Stimulated activated CD4-positive, alpha-beta T cell treated with anti-CD3 and anti-CD28 coated beads, Interleukin-12 subunit alpha, Interleukin-12 subunit beta, amount 100 ng/mL, for 48 hours (primary cell): ENCODE results near the gene MEF2A.

Experiments
- DNase-seq, 3 donors: peaks; one replicate each; pipeline ENCODE4 v3.0.0-alpha.2; 2020; ENCODE audit warnings: low read depth in 2 of 3, low spot score in 1 of 3

The MEF2A gene

GRCh38 chr15:99605490-99605931 is 39.7 kb downstream of the MEF2A start:
- DNase-seq: no peak

DNA sequence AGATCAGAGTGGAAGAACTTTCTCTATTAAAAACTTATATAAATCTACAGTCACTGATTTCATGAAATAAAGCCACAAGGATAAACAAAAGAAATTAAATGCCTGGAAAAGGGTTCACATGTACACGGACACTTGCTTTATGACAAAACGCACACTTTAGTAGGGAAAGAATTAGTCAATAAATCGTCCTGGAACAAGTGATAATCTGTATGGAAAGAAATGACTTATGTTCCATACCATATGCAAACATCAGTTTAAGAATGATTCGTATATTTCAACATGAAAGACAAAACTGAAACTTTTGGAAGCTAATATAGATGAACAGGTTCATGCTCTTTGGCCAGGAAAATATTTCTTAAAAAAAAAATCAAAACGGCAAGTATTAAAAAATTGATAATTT is 40.2 kb downstream of the MEF2A start:
- DNase-seq: no peak

- DNase-seq: no peak
Observed at GRCh38 chr15:99606646-99607045, 40.9 kb downstream of the MEF2A start.

GRCh38 chr15:99613481-99613880 is 47.7 kb downstream of the MEF2A start:
- DNase-seq: no peak

- no peak for DNase-seq
Observed at GRCh38 chr15:99613887-99614647, 48.3 kb downstream of the MEF2A start.

- no peak for DNase-seq
Observed at GRCh38 chr15:99614749-99615288, 49.0 kb downstream of the MEF2A start.

GRCh38 chr15:99615460-99615859 is 49.7 kb downstream of the MEF2A start:
- no peak for DNase-seq

GRCh38 chr15:99616129-99616528 is 50.3 kb downstream of the MEF2A start:
- DNase-seq: no peak

DNA sequence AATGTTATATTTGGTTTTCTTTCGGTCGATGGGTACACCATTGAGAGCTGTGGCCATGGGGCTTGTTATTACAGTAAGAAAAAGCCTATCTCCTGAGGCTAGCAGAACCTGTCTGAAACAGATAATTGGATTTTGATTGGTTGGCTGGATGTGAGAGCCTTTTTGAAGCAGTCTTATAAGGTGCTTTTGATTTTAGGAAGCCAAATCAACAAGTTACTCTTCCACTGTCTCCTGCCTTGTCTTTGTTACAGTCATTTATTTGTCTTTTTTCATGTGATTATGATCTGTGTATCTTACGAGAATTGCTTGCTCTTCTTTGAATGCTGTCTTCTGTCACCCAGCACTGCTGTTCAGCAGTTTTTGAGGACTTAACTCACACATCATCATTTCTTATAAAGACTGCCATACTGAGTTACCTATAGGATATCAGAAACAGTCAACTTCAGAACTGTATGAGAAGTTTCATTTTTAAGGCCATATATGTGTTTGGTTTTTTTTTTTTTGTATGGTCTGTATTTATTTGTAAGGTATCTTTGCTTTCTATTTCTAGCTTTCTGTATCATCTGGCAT is 51.1 kb downstream of the MEF2A start:
- DNase-seq: no peak

GRCh38 chr15:99618941-99619411 is 53.2 kb downstream of the MEF2A start:
- DNase-seq: no peak

DNA sequence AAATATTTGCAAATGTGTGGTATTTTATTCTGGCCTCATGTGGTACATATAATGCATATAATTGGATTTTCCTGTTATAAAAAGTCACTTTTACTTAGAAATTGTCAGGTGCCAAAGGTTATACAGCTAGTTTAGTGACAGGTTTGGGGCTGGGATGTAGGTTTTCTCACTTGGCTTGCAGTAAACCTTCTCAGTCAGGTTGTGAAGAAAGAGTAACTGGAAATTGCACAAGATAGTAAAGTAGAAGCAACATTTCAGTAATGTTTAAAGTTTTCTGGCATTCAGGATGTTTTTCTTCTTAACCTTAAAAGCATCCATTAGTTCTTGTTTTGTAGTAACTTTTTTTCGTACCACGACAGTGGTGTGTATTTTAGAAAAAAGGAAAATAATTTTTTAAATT is 53.9 kb downstream of the MEF2A start:
- no peak for DNase-seq

GRCh38 chr15:99620178-99620577 is 54.4 kb downstream of the MEF2A start:
- no peak for DNase-seq

- no peak for DNase-seq
Observed at GRCh38 chr15:99621767-99622166, 56.0 kb downstream of the MEF2A start.

GRCh38 chr15:99628374-99629001 is 62.7 kb downstream of the MEF2A start:
- no peak for DNase-seq

DNA sequence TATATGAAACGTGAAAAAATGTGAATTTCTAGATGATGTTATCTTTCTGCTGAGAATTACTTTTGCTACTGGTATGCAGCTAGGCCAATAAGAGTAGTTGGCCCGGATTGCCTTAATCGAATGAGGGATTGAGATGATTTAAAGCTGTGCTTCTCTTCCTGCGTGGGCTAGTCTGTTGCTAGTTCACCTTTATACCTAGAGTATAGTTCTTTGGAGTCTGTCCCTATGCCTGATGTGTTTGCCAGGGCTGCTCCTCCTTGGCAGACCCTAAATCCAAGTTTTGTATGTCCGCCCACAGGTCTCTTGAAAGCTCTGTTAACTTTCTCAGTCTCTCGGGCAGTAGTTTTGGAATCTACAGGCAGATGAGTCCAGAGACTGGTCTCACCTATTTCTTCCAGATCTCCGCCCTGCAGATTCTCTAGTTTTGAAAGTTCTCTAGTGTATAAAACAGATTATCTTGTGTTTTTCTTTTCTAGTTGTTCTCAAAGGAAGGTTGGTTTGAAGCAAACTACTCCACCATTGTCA is 64.9 kb downstream of the MEF2A start:
- no peak for DNase-seq

DNA sequence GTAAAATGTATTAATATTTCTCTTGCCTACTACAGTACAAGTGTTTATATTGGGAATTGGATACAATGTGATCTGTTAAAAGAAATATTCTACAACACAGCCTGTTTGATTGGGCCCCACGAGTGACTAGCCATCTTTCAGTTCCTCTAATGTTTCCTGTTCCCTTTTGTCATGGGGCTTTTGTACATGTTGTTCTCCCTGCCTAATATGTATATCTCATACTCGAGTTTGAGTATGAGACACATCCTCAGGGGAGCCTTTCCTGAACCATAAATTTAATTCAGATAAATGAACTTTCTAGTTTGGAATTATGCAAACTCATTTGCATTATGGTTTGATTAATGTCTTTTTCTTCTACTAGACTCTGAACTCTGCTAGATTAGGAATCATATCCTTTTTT is 65.5 kb downstream of the MEF2A start:
- no peak for DNase-seq

- DNase-seq: no peak
Observed at GRCh38 chr15:99632521-99632920, 66.7 kb downstream of the MEF2A start.

GRCh38 chr15:99633655-99634054 is 67.9 kb downstream of the MEF2A start:
- DNase-seq: no peak

GRCh38 chr15:99634576-99634975 is 68.8 kb downstream of the MEF2A start:
- DNase-seq: no peak

DNA sequence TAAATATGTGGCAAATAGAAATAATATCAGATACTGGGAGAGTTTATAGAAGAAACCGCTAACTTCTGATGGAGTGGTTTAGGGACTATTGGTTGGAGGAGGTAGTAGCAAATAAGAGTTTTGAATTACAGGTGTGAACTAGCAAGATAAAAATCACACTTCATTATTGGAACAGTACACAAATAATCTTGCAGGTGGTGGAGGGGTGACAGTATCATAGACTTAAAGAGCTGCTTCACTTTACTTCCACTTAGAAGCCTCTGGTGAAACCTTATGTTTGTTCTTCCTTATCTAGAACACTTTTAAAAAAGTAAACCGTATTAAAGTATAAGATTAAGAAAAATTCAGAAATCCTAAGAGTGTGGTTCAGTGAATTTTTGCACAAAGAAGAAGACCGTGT is 69.4 kb downstream of the MEF2A start:
- no peak for DNase-seq

DNA sequence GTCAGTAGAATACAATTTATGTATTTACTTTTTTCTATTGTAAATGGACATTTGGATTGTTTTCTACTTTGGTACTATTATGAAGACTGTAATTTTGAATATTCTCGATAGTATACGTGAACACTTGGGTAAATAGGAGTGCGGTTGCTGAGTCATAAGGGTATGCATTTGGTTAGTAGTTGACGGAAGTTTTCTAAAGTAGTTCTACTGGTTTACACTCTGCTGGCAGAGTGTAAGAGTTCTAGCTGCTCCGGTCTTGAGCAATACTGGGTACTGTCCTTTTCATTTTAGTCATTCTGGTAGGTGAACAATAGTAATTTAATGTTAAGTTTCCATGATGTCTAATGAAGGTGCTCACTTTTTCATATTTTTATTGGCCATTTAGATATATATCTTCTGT is 70.0 kb downstream of the MEF2A start:
- DNase-seq: no peak
